Retina (tissue), 1 donor: ENCODE data around the gene TNFAIP8.

ENCODE experiments used
- DNase-seq: peaks from one replicate; pipeline ENCODE4 v3.0.0-alpha.2; 2016

The TNFAIP8 gene

GRCh38 chr5:119329666-119330065 lies 26.2 kb upstream of the TNFAIP8 start:
- no peak for DNase-seq

GRCh38 chr5:119330367-119331183 lies 25.2 kb upstream of the TNFAIP8 start:
- DNase-seq, result no peak

GRCh38 chr5:119331566-119332095 lies 24.2 kb upstream of the TNFAIP8 start:
- no peak for DNase-seq

GRCh38 chr5:119332208-119332607 lies 23.6 kb upstream of the TNFAIP8 start:
- DNase-seq, result no peak

- no peak for DNase-seq
Observed at GRCh38 chr5:119332978-119333401, 22.8 kb upstream of the TNFAIP8 start.

- no peak for DNase-seq
Observed at GRCh38 chr5:119333421-119333851, 22.4 kb upstream of the TNFAIP8 start.

- DNase-seq, result no peak
Observed at GRCh38 chr5:119335261-119335677, 20.6 kb upstream of the TNFAIP8 start.

GRCh38 chr5:119336262-119336661 lies 19.6 kb upstream of the TNFAIP8 start:
- no peak for DNase-seq

- DNase-seq, result no peak
Observed at GRCh38 chr5:119336845-119337580, 18.8 kb upstream of the TNFAIP8 start.

- no peak for DNase-seq
Observed at GRCh38 chr5:119338326-119338946, 17.4 kb upstream of the TNFAIP8 start.

- DNase-seq, result no peak
Observed at GRCh38 chr5:119339344-119339743, 16.5 kb upstream of the TNFAIP8 start.

GRCh38 chr5:119339965-119340364 lies 15.9 kb upstream of the TNFAIP8 start:
- no peak for DNase-seq

- DNase-seq, result no peak
Observed at GRCh38 chr5:119340597-119341218, 15.1 kb upstream of the TNFAIP8 start.

GRCh38 chr5:119341452-119342349 lies 14.1 kb upstream of the TNFAIP8 start:
- DNase-seq, result no peak

GRCh38 chr5:119342406-119342805 lies 13.4 kb upstream of the TNFAIP8 start:
- DNase-seq, result no peak

GRCh38 chr5:119343052-119343451 lies 12.8 kb upstream of the TNFAIP8 start:
- no peak for DNase-seq

- DNase-seq, result no peak
Observed at GRCh38 chr5:119343766-119344165, 12.1 kb upstream of the TNFAIP8 start.

GRCh38 chr5:119344231-119344630 lies 11.6 kb upstream of the TNFAIP8 start:
- no peak for DNase-seq

GRCh38 chr5:119345861-119346260 lies 10.0 kb upstream of the TNFAIP8 start:
- DNase-seq, result no peak

GRCh38 chr5:119346394-119346793 lies 9.4 kb upstream of the TNFAIP8 start:
- DNase-seq, result no peak

GRCh38 chr5:119347574-119347973 lies 8.2 kb upstream of the TNFAIP8 start:
- DNase-seq, result no peak

GRCh38 chr5:119347991-119348390 lies 7.8 kb upstream of the TNFAIP8 start:
- DNase-seq, result no peak
